C4-2B (cell line): Measurements from ENCODE around the gene PDE4DIP.
"Not testable (repeated sequence)": the region's sequence is repeated elsewhere in the genome, so short reads cannot be mapped to it uniquely, and the experiment has no call there.

Experiments
- CTCF ChIP-seq: fragments of 450-650 bp; conservative IDR thresholded peaks from 2 replicates; pipeline ENCODE4 v1.5.1; 2017; ENCODE audit warnings: mild to moderate bottlenecking
- ZFX ChIP-seq: fragments of 450-650 bp; IDR thresholded peaks from 2 replicates; pipeline ENCODE4 v1.6.1; 2017

DNA sequence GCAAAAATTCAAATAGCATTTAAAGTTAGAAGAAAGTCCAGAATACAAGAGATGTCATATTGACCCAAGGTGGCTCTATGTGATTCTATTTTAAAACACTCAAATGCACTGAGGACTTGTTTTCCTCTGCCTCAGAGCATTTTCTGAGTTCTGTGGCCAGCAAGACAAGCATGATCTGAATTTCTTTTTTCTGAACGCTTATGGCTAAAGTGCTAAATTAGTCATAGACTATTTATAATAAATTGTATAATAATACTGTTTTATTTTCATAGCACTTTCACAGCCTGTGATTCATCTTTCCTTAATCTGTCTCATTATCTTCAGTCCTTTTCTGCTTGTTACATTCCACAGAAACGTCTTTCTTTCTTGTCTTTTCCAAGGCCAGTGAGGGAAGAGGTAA, 7.5 kb downstream of the PDE4DIP start:
- not testable (repeated sequence) for TF ChIP-seq CTCF, ZFX
